HG02885 (cell line): ENCODE data around the gene DNHD1.

Experiments
- ATAC-seq: cut with Tn5 transposase; IDR thresholded peaks from one replicate; pipeline ENCODE4 v1.9.1; 2021; ENCODE audit warnings: mild to moderate bottlenecking; ENCODE audit not compliant: unreplicated experiment, poor library complexity

Gene DNHD1

GRCh38 chr11:6561288-6561687 lies 64.2 kb downstream of the DNHD1 start:
- no peak for ATAC-seq

GRCh38 chr11:6563121-6563619 lies 66.1 kb downstream of the DNHD1 start:
- no peak for ATAC-seq

- no peak for ATAC-seq
These were observed 66.6 kb downstream of the DNHD1 start for GRCh38 chr11:6563667-6564066.

DNA sequence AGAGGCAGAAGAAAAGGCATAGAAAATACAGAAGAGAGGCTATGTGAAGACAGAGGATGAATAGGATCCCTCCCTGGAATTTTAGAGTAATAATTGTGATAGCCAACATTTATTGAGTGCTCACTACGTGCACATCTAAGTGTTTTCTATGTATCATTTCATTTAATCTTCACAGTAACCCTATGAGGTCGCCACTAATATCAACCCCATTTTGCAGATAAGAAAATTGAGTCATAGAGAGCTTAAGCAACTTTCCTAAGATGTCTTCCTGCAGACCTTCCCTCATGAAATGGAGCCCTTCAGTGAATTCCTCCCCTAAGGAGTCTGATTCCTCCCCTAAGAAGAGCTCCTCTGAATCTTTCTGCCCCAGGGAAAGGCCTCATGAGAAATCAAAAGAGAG lies 68.2 kb downstream of the DNHD1 start:
- ATAC-seq, result no peak

DNA sequence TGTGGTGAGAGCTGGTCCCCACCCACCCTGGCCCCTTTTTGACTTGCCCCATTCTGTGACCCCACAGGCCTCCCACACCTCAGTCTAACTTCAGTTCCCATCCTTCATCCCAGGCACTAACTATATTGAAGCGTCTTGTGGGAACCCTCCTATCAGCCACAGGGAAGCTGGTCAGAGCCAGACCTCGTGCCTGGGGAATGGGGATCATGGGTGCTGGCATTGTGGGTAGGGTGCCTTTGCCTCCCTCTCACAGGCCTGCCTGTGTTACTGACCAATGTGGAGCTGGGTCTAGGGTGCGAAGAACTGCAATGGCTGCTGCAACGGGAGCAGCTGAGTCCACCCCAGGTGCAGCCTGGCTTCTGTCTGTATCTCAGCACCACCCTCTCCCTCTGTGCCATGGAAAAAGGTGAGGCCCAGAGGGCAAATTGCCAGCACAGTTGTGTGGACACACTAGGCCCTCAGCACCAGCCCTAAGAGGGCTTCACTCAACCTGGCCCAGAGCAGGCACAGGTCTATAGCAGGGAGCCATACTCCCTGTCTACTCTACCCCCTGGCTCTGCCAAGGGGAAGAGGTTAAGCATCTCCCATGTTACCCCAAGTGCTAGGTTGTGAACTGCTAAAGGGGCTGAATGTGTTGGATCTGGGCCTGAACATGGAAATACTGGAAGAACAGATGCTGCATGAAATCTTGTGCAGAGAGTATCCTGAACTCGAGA lies 69.1 kb downstream of the DNHD1 start:
- no peak for ATAC-seq

DNA sequence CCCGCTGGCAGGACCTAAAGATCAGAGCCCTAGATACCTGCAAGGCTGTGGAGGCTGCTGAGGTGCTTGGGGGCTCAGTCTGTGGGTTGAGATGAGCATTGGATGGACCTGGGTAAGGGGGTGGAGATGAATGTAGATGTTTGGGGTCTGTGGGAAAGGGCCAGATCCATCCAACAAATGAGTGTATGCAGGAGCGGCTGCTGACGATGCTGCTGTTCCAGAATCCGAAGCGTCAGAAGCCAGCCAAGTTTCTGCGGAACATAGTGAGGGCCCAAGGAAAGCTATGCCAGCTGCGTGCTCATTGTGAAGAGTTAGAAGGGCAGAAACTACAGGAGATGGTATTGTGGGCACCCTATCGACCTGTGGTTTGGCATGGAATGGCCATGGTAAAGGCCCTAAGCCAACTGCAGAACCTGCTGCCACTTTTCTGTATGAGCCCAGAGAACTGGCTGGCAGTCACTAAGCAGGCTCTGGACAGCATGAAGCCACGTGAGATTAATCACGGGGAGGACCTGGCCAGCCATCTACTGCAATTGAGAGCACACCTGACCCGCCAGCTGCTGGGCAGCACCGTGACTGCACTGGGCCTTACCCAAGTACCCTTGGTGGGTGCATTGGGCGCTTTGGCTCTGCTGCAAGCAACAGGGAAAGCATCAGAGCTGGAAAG lies 69.8 kb downstream of the DNHD1 start:
- ATAC-seq, result no peak

DNA sequence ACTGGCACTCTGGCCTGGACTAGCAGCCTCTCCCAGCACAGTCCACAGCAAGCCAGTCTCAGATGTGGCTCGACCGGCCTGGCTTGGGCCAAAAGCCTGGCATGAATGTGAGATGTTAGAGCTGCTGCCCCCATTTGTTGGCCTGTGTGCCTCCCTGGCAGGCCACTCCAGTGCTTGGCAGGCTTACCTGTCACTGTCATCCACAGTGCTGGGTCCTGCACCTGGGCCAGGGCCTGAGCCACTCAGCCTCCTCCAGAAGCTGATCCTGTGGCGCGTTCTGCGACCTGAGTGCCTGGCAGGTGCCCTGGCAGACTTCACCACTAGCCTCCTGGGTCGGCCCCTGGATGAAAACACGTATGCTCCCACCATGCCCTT lies 70.3 kb downstream of the DNHD1 start:
- no peak for ATAC-seq

- ATAC-seq, result no peak
These were observed 71.3 kb downstream of the DNHD1 start for GRCh38 chr11:6568191-6568918.

GRCh38 chr11:6569706-6570105 lies 72.6 kb downstream of the DNHD1 start:
- ATAC-seq, result no peak

DNA sequence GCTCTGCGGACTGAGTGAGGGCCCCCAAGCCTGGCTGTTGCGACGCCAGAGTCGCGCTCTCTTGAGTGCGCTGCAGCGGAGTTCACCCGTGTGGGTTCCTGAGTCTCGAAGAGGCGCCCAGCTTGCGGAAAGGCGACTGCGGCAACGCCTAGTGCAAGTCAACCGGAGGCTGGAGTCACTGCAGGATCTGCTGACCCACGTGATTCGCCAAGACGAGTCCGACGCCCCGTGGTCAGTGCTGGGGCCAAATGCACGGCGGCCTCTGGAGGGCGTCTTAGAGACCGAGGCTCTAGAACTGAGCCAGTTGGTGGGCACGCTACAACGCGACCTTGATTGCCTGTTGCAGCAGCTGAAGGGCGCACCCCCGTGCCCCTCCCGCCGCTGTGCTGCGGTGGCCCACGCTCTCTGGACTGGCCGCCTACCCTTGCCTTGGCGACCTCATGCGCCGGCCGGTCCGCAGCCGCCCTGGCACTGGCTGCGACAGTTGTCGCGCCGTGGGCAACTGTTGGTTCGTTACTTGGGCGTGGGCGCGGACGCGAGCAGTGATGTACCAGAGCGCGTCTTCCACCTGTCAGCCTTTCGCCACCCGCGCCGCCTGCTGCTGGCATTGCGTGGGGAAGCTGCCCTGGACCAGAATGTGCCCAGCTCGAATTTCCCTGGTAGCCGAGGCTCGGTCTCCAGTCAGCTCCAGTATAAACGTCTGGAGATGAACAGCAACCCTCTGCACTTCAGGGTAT lies 73.8 kb downstream of the DNHD1 start:
- ATAC-seq, result no peak

DNA sequence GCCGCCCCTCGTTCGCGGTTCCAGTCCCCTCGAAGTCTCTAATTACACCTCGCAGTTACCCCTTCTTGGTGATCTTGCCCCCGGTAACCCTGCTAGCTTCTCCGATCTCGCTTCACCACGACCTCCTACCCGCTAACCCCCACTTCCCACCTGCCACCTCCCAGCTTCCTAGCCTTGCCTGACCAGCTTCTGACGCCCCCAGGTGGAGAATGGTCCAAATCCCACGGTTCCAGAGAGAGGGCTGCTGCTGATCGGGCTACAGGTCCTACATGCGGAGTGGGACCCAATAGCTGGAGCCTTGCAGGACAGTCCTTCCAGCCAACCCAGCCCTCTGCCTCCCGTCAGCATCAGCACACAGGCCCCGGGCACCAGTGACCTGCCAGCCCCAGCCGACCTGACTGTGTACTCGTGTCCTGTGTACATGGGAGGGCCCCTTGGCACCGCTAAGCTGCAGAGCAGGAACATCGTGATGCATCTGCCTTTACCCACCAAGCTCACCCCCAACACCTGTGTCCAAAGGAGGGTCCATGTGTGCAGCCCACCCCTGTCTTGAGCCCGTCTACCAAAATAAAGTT lies 74.4 kb downstream of the DNHD1 start:
- no peak for ATAC-seq

DNA sequence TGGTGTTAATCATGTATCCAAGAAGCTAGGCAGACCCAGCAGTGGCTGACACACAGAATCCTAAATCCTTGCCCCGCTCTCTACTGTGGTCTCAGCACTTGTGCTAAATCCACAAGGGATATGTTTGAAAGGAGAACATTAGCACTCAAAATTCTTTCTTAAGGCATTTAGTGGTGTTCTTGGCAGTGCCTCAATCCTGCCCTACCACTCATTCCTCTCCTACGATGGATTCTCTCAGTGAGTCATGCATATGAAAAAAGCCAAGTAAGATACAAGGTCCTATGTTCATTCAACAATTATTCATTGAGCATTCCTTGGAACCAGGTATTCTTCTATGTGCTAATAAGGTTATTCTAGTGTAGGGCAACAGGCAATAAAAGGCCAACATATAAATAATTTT lies 75.1 kb downstream of the DNHD1 start:
- no peak for ATAC-seq

- no peak for ATAC-seq
These were observed 78.0 kb downstream of the DNHD1 start for GRCh38 chr11:6574816-6575715.

DNA sequence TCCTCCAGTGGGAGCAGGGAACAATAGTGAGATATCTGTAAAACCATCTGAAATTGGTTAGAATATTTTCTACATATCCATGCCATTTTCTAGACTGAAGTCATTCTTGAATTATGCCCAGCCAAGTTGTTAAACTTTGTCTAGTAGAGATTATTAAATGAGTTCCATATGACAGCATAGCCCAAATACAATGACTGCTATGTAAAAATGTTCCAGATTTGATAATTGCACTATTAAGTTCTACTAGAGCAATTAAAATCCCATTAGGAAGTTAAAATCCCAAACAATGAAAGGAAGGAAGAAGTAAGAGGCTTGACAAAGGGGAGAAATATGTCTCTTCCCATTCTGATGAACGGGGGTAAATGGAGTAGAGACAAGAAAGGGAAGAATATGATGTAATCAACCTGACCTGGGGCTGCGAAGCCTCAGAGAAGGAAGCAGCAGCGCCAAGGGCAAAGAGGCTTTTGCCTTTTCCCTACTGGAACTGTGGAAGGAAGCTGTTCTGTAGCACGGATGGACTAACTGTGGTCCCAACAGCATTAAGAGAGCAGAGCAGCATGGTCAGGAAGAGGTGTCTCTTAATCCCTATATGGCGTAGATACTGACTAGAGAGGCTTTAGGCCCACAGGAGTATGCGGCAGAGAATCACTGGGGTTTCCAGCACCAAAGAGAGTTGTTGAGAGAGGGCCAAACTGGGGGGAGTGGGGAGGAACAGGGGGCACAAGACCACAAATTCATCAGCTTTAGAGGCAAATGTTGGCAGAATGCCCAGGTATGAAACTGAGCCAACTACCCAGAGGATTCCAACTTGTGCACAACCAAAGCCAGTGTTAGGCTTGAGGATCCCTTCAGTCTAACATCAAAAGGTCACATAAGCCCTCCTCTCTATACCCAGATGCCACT lies 79.6 kb downstream of the DNHD1 start:
- ATAC-seq, result no peak

GRCh38 chr11:6578134-6578533 lies 81.1 kb downstream of the DNHD1 start:
- ATAC-seq, result no peak

DNA sequence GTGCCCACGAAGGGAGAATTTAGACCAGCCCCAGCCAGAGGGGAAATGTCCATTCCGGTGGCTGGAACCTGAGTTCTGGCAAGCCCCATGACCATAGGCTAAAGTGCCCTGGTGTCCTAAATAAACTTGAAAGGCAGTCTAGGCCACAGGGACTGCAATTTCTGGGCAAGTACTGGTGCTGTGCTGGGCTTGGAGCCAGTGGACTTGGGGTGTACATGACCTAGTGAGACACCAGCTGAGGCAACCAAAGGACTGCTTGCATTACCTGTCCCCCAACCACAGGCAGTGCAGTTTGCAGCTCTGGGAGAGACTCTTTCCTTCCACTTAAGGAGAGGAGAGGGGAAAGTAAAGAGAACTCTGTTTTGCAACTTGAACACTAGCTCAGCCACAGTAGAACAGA lies 82.6 kb downstream of the DNHD1 start:
- no peak for ATAC-seq

- no peak for ATAC-seq
These were observed 86.5 kb downstream of the DNHD1 start for GRCh38 chr11:6583584-6583983.

DNA sequence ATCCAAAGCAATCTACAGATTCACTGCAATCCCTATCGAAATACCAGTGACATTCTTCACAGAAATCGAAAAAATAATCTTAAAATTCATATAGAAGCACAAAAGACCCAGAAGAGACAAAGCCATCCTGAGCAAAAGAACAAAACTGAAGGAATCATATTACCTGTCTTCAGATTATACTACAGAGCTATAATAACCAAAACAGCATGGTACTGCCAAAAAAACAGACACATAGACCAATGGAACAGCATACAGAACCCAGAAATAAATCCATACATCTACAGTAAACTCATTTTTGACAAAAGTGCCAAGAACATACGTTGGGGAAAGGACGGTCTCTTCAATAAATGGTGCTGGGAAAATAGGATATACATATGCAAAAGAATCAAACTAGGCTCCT lies 87.4 kb downstream of the DNHD1 start:
- ATAC-seq, result no peak
